Measurements from ENCODE around the gene ETNK1.
"Not testable (repeated sequence)": the region's sequence is repeated elsewhere in the genome, so short reads cannot be mapped to it uniquely, and the experiment has no call there.

ETNK1 gene

GRCh38 chr12:22686193-22686592, 61.2 kb downstream of the ETNK1 start:
- no peak for DNase-seq

DNA sequence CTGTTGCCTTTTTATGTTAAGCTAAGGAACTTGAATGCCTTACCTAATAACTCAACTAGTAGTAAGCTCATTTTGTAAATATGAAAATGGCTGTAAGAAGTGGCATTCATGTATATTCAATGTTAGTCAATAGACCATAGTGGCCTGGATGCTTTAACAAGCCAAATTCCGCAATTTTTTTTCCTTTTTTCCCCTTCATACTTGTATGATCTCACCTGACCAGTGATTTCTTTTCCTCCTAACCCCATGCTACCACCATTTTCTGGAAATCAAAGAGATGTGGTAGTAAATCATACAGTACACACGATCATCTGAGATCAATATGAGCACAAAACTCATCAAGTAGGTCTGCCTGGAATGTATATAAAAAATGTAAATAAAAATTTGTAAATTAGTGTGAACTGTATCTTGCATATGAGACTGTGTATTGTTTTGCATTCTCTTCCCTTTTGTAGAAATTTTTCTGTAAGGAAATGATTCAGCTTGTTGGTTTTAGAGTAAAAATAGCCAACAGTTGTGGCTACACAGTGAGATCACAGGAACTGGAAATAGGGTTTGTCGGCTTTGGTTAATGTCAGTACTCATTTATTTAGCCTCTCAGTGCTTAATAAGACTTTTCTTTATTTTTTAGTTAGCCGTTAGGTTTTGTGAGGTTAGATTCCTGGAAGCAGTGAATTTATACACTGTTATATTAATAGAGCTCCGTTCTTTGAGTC, 62.5 kb downstream of the ETNK1 start:
- DNase-seq: peak in 1 of 58 donors; percentile 13

DNA sequence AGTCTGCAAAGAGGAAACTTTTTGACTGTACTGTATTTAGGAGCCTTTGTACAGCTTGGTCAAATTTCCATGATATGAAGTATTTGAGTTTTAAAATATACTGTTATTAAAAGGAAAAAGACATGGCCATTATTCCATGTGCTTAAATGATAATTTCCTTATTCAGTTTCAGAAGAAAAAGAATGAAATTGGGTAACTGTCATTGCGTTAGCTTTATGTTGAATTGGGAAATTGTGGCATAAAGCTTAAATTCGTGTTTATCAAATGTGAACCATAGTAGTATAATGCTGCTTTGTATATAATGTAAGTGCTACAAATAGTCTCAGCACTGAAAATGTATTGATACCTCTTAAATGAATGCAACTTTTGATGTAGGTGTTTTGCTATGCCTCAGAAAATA, 64.9 kb downstream of the ETNK1 start:
- DNase-seq: no peak

GRCh38 chr12:22691319-22691718, 66.3 kb downstream of the ETNK1 start:
- DNase-seq: no peak

GRCh38 chr12:22692467-22692866, 67.5 kb downstream of the ETNK1 start:
- not testable (repeated sequence) for DNase-seq

DNA sequence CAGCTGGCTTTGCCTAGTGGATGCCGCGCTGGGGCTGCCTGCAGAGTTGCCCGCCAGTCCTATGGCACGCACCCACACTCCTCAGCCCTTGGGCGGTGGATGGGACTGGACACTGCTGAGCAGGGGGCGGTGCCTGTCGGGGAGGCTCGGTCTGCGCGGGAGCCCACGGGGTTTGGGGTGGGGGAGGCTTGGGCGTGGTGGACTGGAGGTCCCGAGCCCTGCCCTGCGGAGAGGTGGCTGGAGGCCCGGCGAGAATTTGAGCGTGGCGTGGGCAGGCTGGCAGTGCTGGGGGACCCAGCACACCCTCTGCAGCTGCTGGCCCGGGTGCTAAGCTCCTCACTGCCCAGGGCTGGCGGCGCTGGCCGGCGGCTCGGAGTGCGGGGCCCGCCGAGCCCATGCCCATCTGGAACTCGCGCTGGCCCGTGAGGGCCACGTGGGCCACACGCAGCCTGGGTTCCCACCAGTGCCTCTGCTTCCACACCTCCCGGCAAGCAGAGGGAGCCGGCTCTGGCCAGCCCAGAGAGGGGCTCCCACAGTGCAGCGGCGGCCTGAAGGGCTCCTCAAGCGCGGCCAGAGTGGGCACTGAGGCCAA, 68.1 kb downstream of the ETNK1 start:
- no peak for DNase-seq

DNA sequence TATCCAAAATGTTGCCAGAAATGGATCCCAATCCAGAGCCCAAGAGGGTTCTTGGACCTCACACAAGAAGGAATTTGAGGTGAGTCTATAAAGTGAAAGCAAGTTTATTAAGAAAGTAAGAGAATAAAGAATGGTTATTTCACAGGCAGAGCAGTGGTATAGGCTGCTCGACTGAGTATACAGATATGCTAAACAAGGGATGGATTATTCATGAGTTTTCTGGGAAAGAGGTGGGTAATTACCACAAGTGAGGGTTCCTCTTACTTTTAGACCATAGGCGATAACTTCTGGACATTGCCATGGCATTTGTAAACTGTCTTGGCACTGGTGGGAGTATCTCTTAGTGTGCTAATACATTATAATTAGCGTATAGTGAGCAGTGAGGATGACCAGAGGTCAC, 73.6 kb downstream of the ETNK1 start:
- no peak for DNase-seq

DNA sequence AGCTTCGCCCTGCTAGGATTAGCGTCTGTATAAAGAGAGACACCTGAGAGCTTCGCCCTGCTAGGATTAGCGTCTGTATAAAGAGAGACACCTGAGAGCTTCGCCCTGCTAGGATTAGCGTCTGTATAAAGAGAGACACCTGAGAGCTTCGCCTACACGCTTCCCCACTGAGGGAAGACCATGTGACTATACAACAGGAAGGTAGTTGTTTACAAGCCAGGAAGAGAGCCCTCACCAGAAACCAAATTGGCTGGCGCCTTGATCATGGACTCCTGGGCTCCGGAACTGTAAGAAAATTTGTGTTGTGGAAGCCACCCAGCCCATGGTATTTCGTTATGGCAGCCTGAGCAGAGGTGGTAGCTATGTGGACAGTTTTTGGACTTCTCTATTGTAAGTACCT, 74.7 kb downstream of the ETNK1 start:
- DNase-seq: not testable (repeated sequence)

- DNase-seq: no peak
Measured at GRCh38 chr12:22700106-22700505, 75.1 kb downstream of the ETNK1 start.

- DNase-seq: not testable (repeated sequence)
Measured at GRCh38 chr12:22701216-22701809, 76.3 kb downstream of the ETNK1 start.

- no peak for DNase-seq
Measured at GRCh38 chr12:22702690-22703089, 77.7 kb downstream of the ETNK1 start.

- no peak for DNase-seq
Measured at GRCh38 chr12:22709292-22709691, 84.3 kb downstream of the ETNK1 start.

- DNase-seq: no peak
Measured at GRCh38 chr12:22712083-22712482, 87.1 kb downstream of the ETNK1 start.

DNA sequence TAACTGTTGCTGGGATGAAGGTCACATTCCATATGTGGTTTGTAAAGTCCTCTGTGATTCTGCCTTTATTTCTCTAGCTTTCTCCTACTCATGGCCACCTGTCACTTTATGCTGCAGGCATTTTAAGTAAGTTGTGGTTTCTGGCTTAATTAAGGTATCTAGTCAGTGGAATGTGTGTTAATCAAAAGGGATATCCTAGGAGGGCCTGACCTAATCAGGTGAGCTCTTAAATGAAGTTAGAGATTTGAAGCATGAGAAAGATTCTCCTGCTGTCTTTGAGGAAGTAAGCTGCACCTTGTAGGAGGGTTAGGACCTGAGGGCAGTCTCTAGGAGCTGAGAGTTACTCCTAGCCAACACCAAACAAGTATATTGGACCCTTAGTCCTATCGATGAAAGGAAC, 90.3 kb downstream of the ETNK1 start:
- DNase-seq: no peak

DNA sequence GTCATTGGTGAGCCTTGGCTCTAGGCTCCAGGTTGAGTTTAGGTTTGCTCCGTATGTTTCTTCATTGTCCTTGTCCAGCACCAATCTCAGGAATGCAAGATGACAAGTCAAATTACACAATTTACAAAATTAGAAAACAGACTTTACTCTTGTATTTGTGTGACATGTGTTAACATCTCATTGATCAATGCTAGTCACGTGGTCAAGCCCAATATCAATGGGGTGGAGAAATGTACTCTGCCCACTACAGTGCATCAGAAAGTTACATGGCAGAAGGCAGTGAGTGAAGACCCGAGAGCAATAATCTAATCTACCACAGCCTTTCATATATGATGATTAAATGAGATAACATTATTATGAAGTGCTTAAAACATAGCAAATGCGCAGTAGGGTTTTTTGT, 94.8 kb downstream of the ETNK1 start:
- DNase-seq: no peak

- DNase-seq: no peak
Measured at GRCh38 chr12:22722081-22722480, 97.1 kb downstream of the ETNK1 start.

- DNase-seq: no peak
Measured at GRCh38 chr12:22722779-22723178, 97.8 kb downstream of the ETNK1 start.

DNA sequence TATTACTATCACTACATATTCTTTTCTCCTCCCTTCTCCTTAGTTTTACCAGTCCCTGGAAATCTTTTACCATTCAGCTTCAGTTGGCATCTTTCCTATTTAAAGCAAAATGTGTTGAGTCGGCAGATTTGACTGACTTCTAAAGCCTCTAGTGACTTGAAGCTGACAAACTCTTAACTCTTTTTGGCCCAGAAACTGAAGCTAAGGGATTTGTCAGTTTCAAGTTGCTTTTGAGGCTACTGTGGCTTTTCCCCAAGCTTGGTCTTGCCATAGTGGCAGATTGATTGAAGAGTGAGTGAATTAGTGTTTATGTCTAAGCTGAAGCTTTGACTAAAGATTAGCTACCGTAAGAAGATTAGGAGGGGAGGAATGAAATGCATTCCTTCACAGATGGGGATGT, 104.0 kb downstream of the ETNK1 start:
- DNase-seq: no peak

GRCh38 chr12:22729431-22729956, 104.5 kb downstream of the ETNK1 start:
- no peak for DNase-seq

DNA sequence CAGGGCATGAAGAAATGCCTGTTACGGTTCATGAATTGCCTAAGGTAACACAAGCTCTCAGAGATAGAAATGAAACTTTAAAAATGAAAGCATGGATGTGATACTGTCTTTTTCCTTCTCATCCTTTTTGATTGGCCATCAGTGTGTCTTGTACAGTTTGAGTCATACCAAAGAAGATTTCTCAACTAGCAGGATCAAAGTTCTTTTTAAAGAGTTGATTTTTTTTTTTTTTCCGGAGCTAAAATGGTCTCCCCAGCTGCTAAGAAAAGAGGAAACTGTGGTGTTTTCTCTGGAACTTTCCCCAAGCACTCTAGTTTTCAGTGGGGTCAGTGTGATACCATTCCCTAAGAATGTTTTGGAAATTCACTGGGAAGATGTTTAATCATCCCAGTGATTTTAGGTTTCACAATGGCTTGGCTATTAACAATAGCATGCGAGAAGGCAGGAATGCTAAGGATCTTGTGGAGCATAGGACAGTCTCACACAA, 105.0 kb downstream of the ETNK1 start:
- DNase-seq: no peak

DNA sequence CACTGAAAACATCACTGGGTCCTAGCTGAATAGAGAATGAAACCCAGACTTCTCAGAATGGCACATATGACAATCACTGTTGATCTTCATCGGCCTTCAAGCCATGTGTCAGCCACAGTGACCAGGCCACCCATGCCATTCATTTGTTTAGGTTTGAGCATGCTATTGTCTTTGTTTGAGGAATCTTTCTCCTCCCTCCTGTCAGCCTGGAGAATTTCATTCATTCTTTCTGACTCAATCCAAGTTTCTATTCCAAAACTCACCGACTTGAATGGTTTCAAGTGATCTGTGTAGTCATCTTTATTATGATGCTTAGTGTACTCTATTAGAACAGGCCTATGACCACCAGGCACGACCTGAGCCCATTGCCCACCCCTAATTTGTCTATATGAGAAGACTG, 106.3 kb downstream of the ETNK1 start:
- DNase-seq: no peak

- DNase-seq: no peak
Measured at GRCh38 chr12:22733756-22734155, 108.8 kb downstream of the ETNK1 start.

DNA sequence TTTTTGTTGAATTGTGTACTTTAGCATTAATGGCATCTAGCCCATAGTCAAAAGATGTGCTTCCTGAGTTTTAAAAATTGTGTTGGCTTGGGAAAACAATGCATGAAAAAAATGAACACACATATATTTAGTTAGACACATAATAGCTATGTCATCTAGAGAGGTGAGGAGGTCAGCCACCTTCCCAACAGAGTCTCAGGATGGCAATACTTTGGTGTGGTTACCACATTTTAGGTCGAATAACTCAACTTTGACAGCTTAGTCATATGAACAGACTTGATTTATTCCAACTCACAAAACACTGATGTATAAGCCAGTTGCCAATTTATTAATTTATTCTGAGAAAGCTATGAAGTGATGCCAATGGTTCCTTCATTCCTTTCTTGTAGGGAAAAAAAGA, 114.0 kb downstream of the ETNK1 start:
- DNase-seq: no peak
